Ishikawa (cell line): Measurements from ENCODE around the gene HEXIM2.

ENCODE experiments used
- EGR1 ChIP-seq: IDR thresholded peaks from 2 replicates; pipeline ENCODE4 v1.6.1; 2012
- EP300 ChIP-seq: IDR thresholded peaks from 2 replicates; pipeline ENCODE4 v1.6.1; 2012; ENCODE audit warnings: borderline replicate concordance
- NFIC ChIP-seq: IDR thresholded peaks from 2 replicates; pipeline ENCODE4 v1.6.1; 2012
- RAD21 ChIP-seq: IDR thresholded peaks from 2 replicates; pipeline ENCODE4 v1.6.1; 2012; ENCODE audit warnings: low read depth
- TAF1 ChIP-seq: IDR thresholded peaks from 2 replicates; pipeline ENCODE4 v1.6.1; 2012; ENCODE audit warnings: low read depth, mild to moderate bottlenecking
- YY1 ChIP-seq: IDR thresholded peaks from 2 replicates; pipeline ENCODE4 v1.6.1; 2012; ENCODE audit warnings: low read depth
- TF ChIP-seq, protein P1 (sequence below): IDR thresholded peaks from 2 replicates; pipeline ENCODE4 v1.6.1; 2012
- TF ChIP-seq, protein P2 (sequence below): IDR thresholded peaks from 2 replicates; pipeline ENCODE4 v1.6.1; 2012
- TF ChIP-seq, protein P3 (sequence below): IDR thresholded peaks from 2 replicates; pipeline ENCODE4 v1.6.1; 2012; ENCODE audit warnings: low read depth, mild to moderate bottlenecking

DNA sequence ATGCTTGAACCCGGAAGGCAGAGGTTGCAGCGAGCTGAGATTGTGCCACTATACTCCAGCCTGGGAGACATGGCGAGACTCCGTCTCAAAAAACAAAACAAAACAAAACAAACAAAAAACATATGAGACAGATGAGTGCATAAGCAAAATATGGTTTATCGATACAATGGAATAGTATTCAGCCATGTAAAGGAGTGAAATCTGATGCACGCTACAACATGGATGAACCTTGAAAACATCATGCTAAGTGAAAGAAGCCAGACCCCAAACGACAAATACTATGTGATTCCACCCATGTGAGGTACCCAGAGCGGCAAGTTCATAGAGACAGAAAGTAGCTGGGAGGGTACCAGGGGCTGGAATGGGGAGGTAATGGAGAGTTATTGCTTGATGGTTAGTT is 36.2 kb upstream of the HEXIM2 start:
- TF ChIP-seq, protein P1, sequence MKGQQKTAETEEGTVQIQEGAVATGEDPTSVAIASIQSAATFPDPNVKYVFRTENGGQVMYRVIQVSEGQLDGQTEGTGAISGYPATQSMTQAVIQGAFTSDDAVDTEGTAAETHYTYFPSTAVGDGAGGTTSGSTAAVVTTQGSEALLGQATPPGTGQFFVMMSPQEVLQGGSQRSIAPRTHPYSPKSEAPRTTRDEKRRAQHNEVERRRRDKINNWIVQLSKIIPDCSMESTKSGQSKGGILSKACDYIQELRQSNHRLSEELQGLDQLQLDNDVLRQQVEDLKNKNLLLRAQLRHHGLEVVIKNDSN = no peak
- TF ChIP-seq, protein P2, sequence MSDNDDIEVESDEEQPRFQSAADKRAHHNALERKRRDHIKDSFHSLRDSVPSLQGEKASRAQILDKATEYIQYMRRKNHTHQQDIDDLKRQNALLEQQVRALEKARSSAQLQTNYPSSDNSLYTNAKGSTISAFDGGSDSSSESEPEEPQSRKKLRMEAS = no peak
- TF ChIP-seq NFIC = no peak
- TF ChIP-seq TAF1 = no peak
- TF ChIP-seq EP300 = no peak
- TF ChIP-seq, protein P3, sequence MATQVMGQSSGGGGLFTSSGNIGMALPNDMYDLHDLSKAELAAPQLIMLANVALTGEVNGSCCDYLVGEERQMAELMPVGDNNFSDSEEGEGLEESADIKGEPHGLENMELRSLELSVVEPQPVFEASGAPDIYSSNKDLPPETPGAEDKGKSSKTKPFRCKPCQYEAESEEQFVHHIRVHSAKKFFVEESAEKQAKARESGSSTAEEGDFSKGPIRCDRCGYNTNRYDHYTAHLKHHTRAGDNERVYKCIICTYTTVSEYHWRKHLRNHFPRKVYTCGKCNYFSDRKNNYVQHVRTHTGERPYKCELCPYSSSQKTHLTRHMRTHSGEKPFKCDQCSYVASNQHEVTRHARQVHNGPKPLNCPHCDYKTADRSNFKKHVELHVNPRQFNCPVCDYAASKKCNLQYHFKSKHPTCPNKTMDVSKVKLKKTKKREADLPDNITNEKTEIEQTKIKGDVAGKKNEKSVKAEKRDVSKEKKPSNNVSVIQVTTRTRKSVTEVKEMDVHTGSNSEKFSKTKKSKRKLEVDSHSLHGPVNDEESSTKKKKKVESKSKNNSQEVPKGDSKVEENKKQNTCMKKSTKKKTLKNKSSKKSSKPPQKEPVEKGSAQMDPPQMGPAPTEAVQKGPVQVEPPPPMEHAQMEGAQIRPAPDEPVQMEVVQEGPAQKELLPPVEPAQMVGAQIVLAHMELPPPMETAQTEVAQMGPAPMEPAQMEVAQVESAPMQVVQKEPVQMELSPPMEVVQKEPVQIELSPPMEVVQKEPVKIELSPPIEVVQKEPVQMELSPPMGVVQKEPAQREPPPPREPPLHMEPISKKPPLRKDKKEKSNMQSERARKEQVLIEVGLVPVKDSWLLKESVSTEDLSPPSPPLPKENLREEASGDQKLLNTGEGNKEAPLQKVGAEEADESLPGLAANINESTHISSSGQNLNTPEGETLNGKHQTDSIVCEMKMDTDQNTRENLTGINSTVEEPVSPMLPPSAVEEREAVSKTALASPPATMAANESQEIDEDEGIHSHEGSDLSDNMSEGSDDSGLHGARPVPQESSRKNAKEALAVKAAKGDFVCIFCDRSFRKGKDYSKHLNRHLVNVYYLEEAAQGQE = no peak
- TF ChIP-seq EGR1 = no peak
- TF ChIP-seq RAD21 = no peak
- TF ChIP-seq YY1 = no peak
